ENCODE data around the gene CD248. TPM values are rescaled to one million over a fixed set of nuclear protein-coding genes. Genes with fewer than 3 reads are reported as not detected.

CD248 gene
- total RNA-seq, 1 experiment from 2014 or later, result 2.6 TPM

GRCh38 chr11:66268952-66269905 lies 47.6 kb downstream of the CD248 start:
- Mint-ChIP-seq H3K9me3 (no peaks in the 10 kb centered on the region), H3K27me3 (ENCODE audit: low read depth) (no peaks in the 10 kb centered on the region; the same call in 1 of the 2 replicates), H3K36me3 (peaks cover 36% of the 10 kb centered on the region), H3K27ac (peak overlapping the region; percentile 98), H3K4me1 (peaks cover 12% of the 10 kb centered on the region), H3K4me3 (peak overlapping the region; percentile 97)
- CTCF ChIA-PET, result interaction anchor here (1.0 to 4.0 kb wide), 10 partner anchors 8 to 135 kb away, joined by 3 to 33 read pairs (median 6); partner anchors contain the start of genes CD248, CNIH2 and TMEM151A
- no peak for ATAC-seq
- POLR2A ChIA-PET, result interaction anchor here (0.6 to 1.5 kb wide), 3 partner anchors 8 to 132 kb away, joined by 3 to 5 read pairs (median 4); no protein-coding TSS in a partner anchor
- TF ChIP-seq TP53 (CRISPR knock-in tag; IDR thresholded peaks at IDR 0.05) (no peak), STAT6 (CRISPR knock-in tag; conservative IDR thresholded peaks at IDR 0.05; ENCODE audit: low read depth) (no peak), ZNF396 (CRISPR knock-in tag; IDR thresholded peaks at IDR 0.05; ENCODE audit: borderline replicate concordance) (no peak), PRDM15 (CRISPR knock-in tag; IDR thresholded peaks at IDR 0.05) (peak; percentile 59), KAT7 (CRISPR knock-in tag; IDR thresholded peaks at IDR 0.05; ENCODE audit: borderline replicate concordance) (no peak), ZNF138 (CRISPR knock-in tag; conservative IDR thresholded peaks at IDR 0.05) (no peak), CREM (CRISPR knock-in tag; IDR thresholded peaks at IDR 0.05) (no peak), E2F4 (CRISPR knock-in tag; IDR thresholded peaks at IDR 0.05; ENCODE audit: borderline replicate concordance, low read depth) (no peak), HMGXB4 (CRISPR knock-in tag; IDR thresholded peaks at IDR 0.05) (peak; percentile 50; the same call in 1 of the 2 replicates), USF2 (CRISPR knock-in tag; IDR thresholded peaks at IDR 0.05) (no peak)
- peak; percentile 43 for DNase-seq (ENCODE audit: low spot score)
